HepG2 (cell line): ENCODE data around the gene TRIM69. TPM values are rescaled to one million over a fixed set of nuclear protein-coding genes. Genes with fewer than 3 reads are reported as not detected.

Source experiments
- ATAC-seq: fragments of 200-7000 bp; cut with Tn5 transposase; 3 replicates; pipeline ENCODE4 v1.9.1; 2020; ENCODE audit warnings: mild to moderate bottlenecking, moderate library complexity
- BruUV-seq: library from RNA; stranded (reverse); fragments of 400-500 nt; replicated peaks from 2 replicates; lab custom pipeline; 2021; lab: Mats Ljungman, UMichigan
- CTCF ChIA-PET: fragments of 300-600 bp; formaldehyde crosslinking; extraction: SDS; loops from one replicate; lab custom pipeline; 2021; ENCODE audit warnings: low total read pairs, inconsistent platforms, low intra/inter-chr PET ratio; lab: Yijun Ruan, JAX
- POLR2A ChIA-PET: fragments of 350-600 bp; sonication (Branson Sonifier 250); formaldehyde crosslinking; loops from one replicate; lab custom pipeline; 2020; ENCODE audit warnings: antibody characterized with exemption, inconsistent platforms; lab: Yijun Ruan, JAX
- DNase-seq: peaks from one replicate; pipeline ENCODE4 v3.0.0-alpha.2; 2015; ENCODE audit warnings: low spot score
- FAIRE-seq: peaks from 3 replicates; lab custom pipeline; 2011; peaks lifted over from hg19 to GRCh38; lab: Jason Lieb, UNC
- H2AFZ ChIP-seq: one replicate; pipeline ENCODE4 v1.6.1; 2011; ENCODE audit warnings: low read length, inconsistent platforms
- H3K27ac ChIP-seq: fragments of 300-600 bp; 3 replicates; pipeline ENCODE4 v1.8.0; 2011; ENCODE audit warnings: mixed run types, mild to moderate bottlenecking, mixed read lengths, low read length, inconsistent platforms; ENCODE audit not compliant: insufficient read depth; ENCODE audit errors: extremely low read length
- H3K27me3 ChIP-seq, 2 experiments: fragments of 200-600 bp in 1 of 2; 2 replicates in 1 of 2; 3 replicates in 1 of 2; pipeline versions ENCODE4 v1.6.0 to v1.8.0; 2011; ENCODE audit warnings: low read length in 2 of 2, mild to moderate bottlenecking in 2 of 2, moderate library complexity in 2 of 2, inconsistent platforms in 1 of 2; ENCODE audit not compliant: insufficient read depth in 2 of 2, control insufficient read depth in 1 of 2
- H3K36me3 ChIP-seq, 2 experiments: fragments of 200-600 bp in 1 of 2; replicated peaks in 1 of 2; 2 replicates in 1 of 2; 3 replicates in 1 of 2; pipeline versions ENCODE4 v1.5.1 to v1.8.0; 2011; ENCODE audit warnings: low read length in 2 of 2, inconsistent platforms in 1 of 2; ENCODE audit not compliant: insufficient read depth in 2 of 2, control insufficient read depth in 1 of 2
- H3K4me1 ChIP-seq: 2 replicates; pipeline ENCODE4 v1.5.1; 2012; ENCODE audit warnings: low read length, inconsistent platforms; ENCODE audit not compliant: insufficient read depth
- H3K4me2 ChIP-seq: 2 replicates; pipeline ENCODE4 v1.6.0; 2011; ENCODE audit warnings: low read depth, low read length, inconsistent platforms
- H3K4me3 ChIP-seq, 3 experiments: fragments of 200-600 bp in 1 of 3; sonication (generic), shearing (Covaris generic) in 1 of 3; replicated peaks in 1 of 3; 2 replicates each; pipeline ENCODE4 v1.5.1; 2011 to 2016; ENCODE audit warnings: low read length in 3 of 3, inconsistent platforms in 2 of 3, low read depth in 2 of 3, mild to moderate bottlenecking in 2 of 3, control low read depth in 1 of 3, mixed read lengths in 1 of 3; ENCODE audit not compliant: insufficient read depth in 1 of 3
- H3K79me2 ChIP-seq: one replicate; pipeline ENCODE4 v1.6.1; 2011; ENCODE audit warnings: low read length, inconsistent platforms; ENCODE audit not compliant: insufficient read depth
- H3K9ac ChIP-seq: 2 replicates; pipeline ENCODE4 v1.6.0; 2011; ENCODE audit warnings: mild to moderate bottlenecking, low read depth, low read length, inconsistent platforms; ENCODE audit not compliant: insufficient read depth
- H3K9me3 ChIP-seq: 2 replicates; pipeline ENCODE4 v1.5.1; 2012; ENCODE audit warnings: mild to moderate bottlenecking, low read length
- H4K20me1 ChIP-seq: 2 replicates; pipeline ENCODE4 v1.6.0; 2011; ENCODE audit warnings: inconsistent platforms, mild to moderate bottlenecking, low read length, moderate library complexity; ENCODE audit not compliant: insufficient read depth
- DNMT3B ChIP-seq: conservative IDR thresholded peaks from 2 replicates; pipeline ENCODE4 v1.6.1; 2016; ENCODE audit warnings: missing biosample characterization, control low read depth
- ELF3 ChIP-seq: IDR thresholded peaks from 2 replicates; pipeline ENCODE4 v1.6.1; 2016; ENCODE audit warnings: missing genetic modification reagents, missing compliant biosample characterization
- HNF4A ChIP-seq: sonication (generic); formaldehyde crosslinking; IDR thresholded peaks from 2 replicates; pipeline ENCODE4 v1.4.0; 2020; ENCODE audit warnings: missing genetic modification reagents
- PRDM4 ChIP-seq: sonication (generic); formaldehyde crosslinking; IDR thresholded peaks from 2 replicates; pipeline ENCODE4 v1.9.0; 2021; ENCODE audit warnings: missing genetic modification reagents, borderline replicate concordance
- TEAD3 ChIP-seq: optimal IDR thresholded peaks from 2 replicates; pipeline ENCODE3; 2016; ENCODE audit warnings: borderline replicate concordance
- ZBTB10 ChIP-seq: sonication (generic); formaldehyde crosslinking; IDR thresholded peaks from 2 replicates; pipeline ENCODE4 v1.4.0; 2020; ENCODE audit warnings: missing genetic modification reagents, borderline replicate concordance
- ZBTB21 ChIP-seq: sonication (generic); formaldehyde crosslinking; IDR thresholded peaks from 2 replicates; pipeline ENCODE4 v1.4.0; 2020; ENCODE audit warnings: missing genetic modification reagents
- ZIK1 ChIP-seq: sonication (generic); formaldehyde crosslinking; IDR thresholded peaks from 2 replicates; pipeline ENCODE4 v1.5.0; 2020; ENCODE audit warnings: mild to moderate bottlenecking, low read depth, missing genetic modification reagents, borderline replicate concordance
- ZNF101 ChIP-seq: sonication (generic); formaldehyde crosslinking; IDR thresholded peaks from 2 replicates; pipeline ENCODE4 v1.4.0; 2020; ENCODE audit warnings: mild to moderate bottlenecking, low read depth, missing genetic modification reagents, borderline replicate concordance
- ZNF143 ChIP-seq: sonication (generic); formaldehyde crosslinking; IDR thresholded peaks from 2 replicates; pipeline ENCODE4 v1.4.0; 2020; ENCODE audit warnings: missing genetic modification reagents
- ZNF230 ChIP-seq: sonication (generic); formaldehyde crosslinking; IDR thresholded peaks from 2 replicates; pipeline ENCODE4 v1.4.0; 2020; ENCODE audit warnings: mild to moderate bottlenecking, missing genetic modification reagents
- ZNF609 ChIP-seq: sonication (generic); formaldehyde crosslinking; IDR thresholded peaks from 2 replicates; pipeline ENCODE4 v1.4.0; 2020; ENCODE audit warnings: mild to moderate bottlenecking, missing genetic modification reagents, borderline replicate concordance
- WGBS: methylation state at CpG from one replicate; pipeline ENCODE4 v1.1.6; 2017; ENCODE audit warnings: low lambda C conversion rate; 5-methylcytosine and 5-hydroxymethylcytosine counted together
- in situ Hi-C: cut with HindIII; loops from 2 replicates; pipeline ENCODE4 v1.10.0; 2017; ENCODE audit warnings: low pct_unique_long_range_greater_than_20kb; ENCODE audit not compliant: extremely low pct_ligation_motif_present
- intact Hi-C: fragments of 100-400 bp; cut with micrococcal nuclease; formaldehyde crosslinking; loops from one replicate; pipeline ENCODE4 v1.10.0; 2022; ENCODE audit not compliant: unreplicated experiment
- polyA plus RNA-seq, 8 experiments: library from polyadenylated mRNA; depleted of rRNA in 3 of 8; stranded (reverse) in 7 of 8; unstranded in 1 of 8; fragments of >200 nt; fragmentation: Illumina TruSeq in 4 of 8; extraction: Trizol in 4 of 8; gene quantifications; 2 replicates each; pipeline versions ENCODE4 v1.2.1 to v1.2.3, GENCODE V29; 2011 to 2016; ENCODE audit warnings: low read depth in 4 of 8, missing spikeins in 1 of 8, mixed read lengths in 1 of 8; ENCODE audit not compliant: insufficient read depth in 1 of 8
- total RNA-seq, 5 experiments: library from RNA; depleted of rRNA; stranded (reverse); fragments of >200 nt; fragmentation: Illumina TruSeq; extraction: Trizol; gene quantifications; 2 replicates each; pipeline ENCODE4 v1.2.3, GENCODE V29; 2016; ENCODE audit warnings: low read depth in 1 of 5
- TF ChIP-seq, protein P1 (sequence below), 2 experiments: fragments of 450-650 bp in 1 of 2; sonication (generic) in 1 of 2; formaldehyde crosslinking; IDR thresholded peaks; 2 replicates each; pipeline versions ENCODE4 v1.5.0 to v1.8.0; 2020 to 2022; ENCODE audit warnings: mild to moderate bottlenecking in 1 of 2, missing genetic modification reagents in 1 of 2

The TRIM69 gene
- total and polyA plus RNA-seq, 2 of the 13 experiments (the other 11 are each of a cell fraction or from before 2014, with no cell fraction given), result 2.6 to 3.2 TPM

DNA sequence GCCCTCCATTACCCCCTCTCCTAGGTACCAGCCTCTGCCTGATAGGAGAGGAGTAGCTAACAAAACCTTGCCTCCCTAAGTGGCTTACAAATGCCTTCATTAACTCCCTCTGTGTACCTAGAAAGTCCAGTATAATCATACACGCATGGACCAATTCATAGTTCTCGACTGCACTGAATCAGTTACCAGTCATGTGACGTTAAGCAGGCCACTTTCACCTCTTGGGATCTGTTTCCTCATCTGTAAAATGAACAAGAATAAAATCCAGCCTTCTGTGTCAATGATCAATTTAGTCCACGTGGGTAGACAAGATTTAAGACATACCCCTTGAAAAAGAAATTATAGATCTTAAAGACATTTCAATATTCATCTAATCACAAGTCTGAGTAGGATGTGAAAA is 72.2 kb downstream of the TRIM69 start:
- BruUV-seq, result no TSS peak
- FAIRE-seq (no peak), ATAC-seq (no peak), DNase-seq (no peak)
- in situ Hi-C loops (no loop called here), intact Hi-C loops (no loop called here)
- Histone ChIP-seq H2AFZ (no peak overlapping the region), H4K20me1 (no peaks in the 10 kb centered on the region), H3K9me3 (no peaks in the 10 kb centered on the region), H3K4me1 (peaks cover 53% of the 10 kb centered on the region), H3K27ac (no peak overlapping the region), H3K79me2 (no peaks in the 10 kb centered on the region), H3K4me3 (no peak overlapping the region), H3K4me2 (no peak overlapping the region), H3K36me3 (no peaks in the 10 kb centered on the region), H3K27me3 (0 out of 5 replicates have a peak, but pooled peaks cover 0 to 4% of the 10 kb centered on the region in 2 experiments), H3K9ac (no peak overlapping the region)
- WGBS, result 60% methylated on average over 4 of the region's 4 CpGs
- ChIA-PET CTCF (no interaction called here), POLR2A (no interaction called here)
- no peak for TF ChIP-seq ZNF609 (CRISPR knock-in tag)
- no peak for TF ChIP-seq ZNF143
- no peak for TF ChIP-seq ELF3
- TF ChIP-seq PRDM4 (CRISPR knock-in tag), result no peak
- no peak for TF ChIP-seq ZBTB21 (CRISPR knock-in tag)
- no peak for TF ChIP-seq TEAD3 (CRISPR knock-in tag)
- no peak for TF ChIP-seq ZNF101 (CRISPR knock-in tag)
- TF ChIP-seq ZNF230 (CRISPR knock-in tag), result no peak
- TF ChIP-seq, protein P1, sequence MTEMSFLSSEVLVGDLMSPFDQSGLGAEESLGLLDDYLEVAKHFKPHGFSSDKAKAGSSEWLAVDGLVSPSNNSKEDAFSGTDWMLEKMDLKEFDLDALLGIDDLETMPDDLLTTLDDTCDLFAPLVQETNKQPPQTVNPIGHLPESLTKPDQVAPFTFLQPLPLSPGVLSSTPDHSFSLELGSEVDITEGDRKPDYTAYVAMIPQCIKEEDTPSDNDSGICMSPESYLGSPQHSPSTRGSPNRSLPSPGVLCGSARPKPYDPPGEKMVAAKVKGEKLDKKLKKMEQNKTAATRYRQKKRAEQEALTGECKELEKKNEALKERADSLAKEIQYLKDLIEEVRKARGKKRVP (CRISPR knock-in tag; IDR thresholded peaks at IDR 0.05), result no peak
- TF ChIP-seq DNMT3B (CRISPR knock-in tag), result no peak
- TF ChIP-seq ZIK1, result no peak
- TF ChIP-seq HNF4A (CRISPR knock-in tag), result no peak
- no peak for TF ChIP-seq ZBTB10 (CRISPR knock-in tag)
